CD4-positive, alpha-beta T cell (primary cell): ENCODE data around the gene MYO1E. TPM values are rescaled to one million over a fixed set of nuclear protein-coding genes. Genes with fewer than 3 reads are reported as not detected.

ENCODE experiments used
- ATAC-seq: fragments of 200-7000 bp; cut with Tn5 transposase; one replicate; pipeline ENCODE4 v1.10.0; 2022; ENCODE audit warnings: mild to moderate bottlenecking; ENCODE audit not compliant: poor library complexity
- CTCF ChIA-PET: fragments of 350-600 bp; sonication (Branson Sonifier 250); formaldehyde crosslinking; loops from one replicate; lab custom pipeline; 2021; ENCODE audit warnings: antibody characterized with exemption, inconsistent platforms; lab: Charles Lee
- POLR2A ChIA-PET: fragments of 350-600 bp; sonication (Branson Sonifier 250); formaldehyde crosslinking; loops from one replicate; lab custom pipeline; 2021; ENCODE audit warnings: antibody characterized with exemption, inconsistent platforms; lab: Charles Lee
- DNase-seq, 14 experiments: peaks; one replicate each; pipeline ENCODE4 v3.0.0-alpha.2; 2013 to 2020; ENCODE audit warnings: mixed read lengths in 2 of 14
- H3K27ac ChIP-seq, 2 donors: one replicate each; pipeline versions ENCODE4 v1.5.1 to v1.7.0; 2013; ENCODE audit warnings: low read length in 2 of 2, low read depth in 1 of 2, mild to moderate bottlenecking in 1 of 2
- H3K27me3 ChIP-seq, 2 experiments: 1 replicate in 1 of 2; 2 replicates in 1 of 2; pipeline versions ENCODE4 v1.6.1 to v1.7.0; 2013; ENCODE audit warnings: low read length in 2 of 2, control low read depth in 1 of 2, mild to moderate bottlenecking in 1 of 2, moderate library complexity in 1 of 2; ENCODE audit not compliant: insufficient read depth in 2 of 2, control insufficient read depth in 1 of 2
- H3K36me3 ChIP-seq: one replicate; pipeline ENCODE4 v1.6.1; 2013; ENCODE audit warnings: low read length, control low read depth; ENCODE audit not compliant: insufficient read depth
- H3K4me1 ChIP-seq: one replicate; pipeline ENCODE4 v1.6.1; 2013; ENCODE audit warnings: low read length, control low read depth; ENCODE audit not compliant: insufficient read depth
- H3K4me3 ChIP-seq: one replicate; pipeline ENCODE4 v1.5.1; 2013; ENCODE audit warnings: mild to moderate bottlenecking, low read length, moderate library complexity
- H3K9me3 ChIP-seq, 2 experiments: 1 replicate in 1 of 2; 2 replicates in 1 of 2; pipeline versions ENCODE4 v1.6.1 to v1.7.0; 2013; ENCODE audit warnings: low read length in 2 of 2, mild to moderate bottlenecking in 2 of 2, control low read depth in 1 of 2, moderate library complexity in 1 of 2; ENCODE audit not compliant: control insufficient read depth in 1 of 2, insufficient read depth in 1 of 2
- H3K27ac Mint-ChIP-seq: one replicate; pipeline ENCODE4 v1.8.0; 2020; ENCODE audit warnings: mixed read lengths
- H3K27me3 Mint-ChIP-seq: one replicate; pipeline ENCODE4 v1.8.0; 2021; ENCODE audit warnings: mixed read lengths
- H3K36me3 Mint-ChIP-seq: one replicate; pipeline ENCODE4 v1.8.0; 2021; ENCODE audit warnings: low read depth, mixed read lengths
- H3K4me1 Mint-ChIP-seq: one replicate; pipeline ENCODE4 v1.8.0; 2021; ENCODE audit warnings: low read depth, mixed read lengths
- H3K4me3 Mint-ChIP-seq: one replicate; pipeline ENCODE4 v1.8.0; 2020; ENCODE audit warnings: mild to moderate bottlenecking, mixed read lengths
- H3K9me3 Mint-ChIP-seq: one replicate; pipeline ENCODE4 v1.8.0; 2020; ENCODE audit warnings: mixed read lengths
- CTCF ChIP-seq: fragments of 200-600 bp; IDR thresholded peaks from one replicate; pipeline ENCODE4 v1.8.0; 2022; ENCODE audit warnings: antibody characterized with exemption, mild to moderate bottlenecking
- intact Hi-C, 2 experiments: fragments of 100-400 bp; cut with DNase I in 1 of 2; cut with micrococcal nuclease in 1 of 2; formaldehyde crosslinking; loops; one replicate each; pipeline versions ENCODE4 v1.15.1 to v1.9.0; 2023 to 2025; cut with DNase I, micrococcal nuclease
- total RNA-seq, 174 experiments: library from RNA in 2 of 174; stranded (reverse) in 2 of 174; gene quantifications; one replicate each; pipeline ENCODE4 v1.2.3 and lab custom pipeline; 2021 to 2026

Gene MYO1E
- total RNA-seq, 2 experiments from 2014 or later: 0.59 to 0.63 TPM

GRCh38 chr15:59367022-59367451, 5.6 kb downstream of the MYO1E start:
- no peaks in the 10 kb centered on the region for H3K36me3 Mint-ChIP-seq
- intact Hi-C loops: no loop called here
- POLR2A ChIA-PET: no interaction called here
- Histone ChIP-seq H3K9me3 (no peaks in the 10 kb centered on the region), H3K4me3 (no peak overlapping the region), H3K36me3 (no peaks in the 10 kb centered on the region), H3K27ac (no peak overlapping the region), H3K4me1 (peaks cover 5% of the 10 kb centered on the region), H3K27me3 (peaks cover 9 to 18% of the 10 kb centered on the region in 2 experiments)
- H3K27me3 Mint-ChIP-seq: peaks cover 42% of the 10 kb centered on the region
- no peaks in the 10 kb centered on the region for H3K9me3 Mint-ChIP-seq
- no peak for DNase-seq
- H3K4me1 Mint-ChIP-seq: peaks cover 10% of the 10 kb centered on the region
- H3K4me3 Mint-ChIP-seq: no peak overlapping the region
- CTCF ChIA-PET: interaction anchor here (0.5 kb wide), 1 partner anchor 82 kb away, joined by 3 read pairs; no protein-coding TSS in a partner anchor
- no peak for ATAC-seq
- no peak for TF ChIP-seq CTCF
- H3K27ac Mint-ChIP-seq: no peak overlapping the region

GRCh38 chr15:59366333-59367021, 6.2 kb downstream of the MYO1E start:
- CTCF ChIA-PET: interaction anchor here (0.5 kb wide), 1 partner anchor 83 kb away, joined by 3 read pairs; no protein-coding TSS in a partner anchor
- H3K27ac ChIP-seq: no peak overlapping the region

GRCh38 chr15:59364248-59364647, 8.4 kb downstream of the MYO1E start:
- Mint-ChIP-seq H3K4me3 (no peak overlapping the region), H3K9me3 (no peaks in the 10 kb centered on the region), H3K27ac (no peak overlapping the region), H3K27me3 (peaks cover 23% of the 10 kb centered on the region), H3K4me1 (no peaks in the 10 kb centered on the region), H3K36me3 (no peaks in the 10 kb centered on the region)
- CTCF ChIA-PET: no interaction called here
- peak in 2 of 14 experiments; percentile 25 to 27 for DNase-seq
- TF ChIP-seq CTCF: no peak
- no peak overlapping the region for H3K27ac ChIP-seq
- no peaks in the 10 kb centered on the region for H3K9me3 ChIP-seq
- intact Hi-C loops: no loop called here
- no peak for ATAC-seq
- H3K4me3 ChIP-seq: no peak overlapping the region
- no peaks in the 10 kb centered on the region for H3K36me3 ChIP-seq
- no peaks in the 10 kb centered on the region for H3K4me1 ChIP-seq
- no peaks in the 10 kb centered on the region for H3K27me3 ChIP-seq
- POLR2A ChIA-PET: no interaction called here

More at GRCh38 chr15:59366333-59367021, 6.2 kb downstream of the MYO1E start:
- Histone ChIP-seq H3K9me3 (no peaks in the 10 kb centered on the region), H3K4me3 (no peak overlapping the region), H3K27me3 (peaks cover 7 to 17% of the 10 kb centered on the region in 2 experiments), H3K36me3 (no peaks in the 10 kb centered on the region), H3K4me1 (peaks cover 2% of the 10 kb centered on the region)
- TF ChIP-seq CTCF: no peak
- intact Hi-C loops: no loop called here
- H3K36me3 Mint-ChIP-seq: no peaks in the 10 kb centered on the region
- H3K4me1 Mint-ChIP-seq: peaks cover 10% of the 10 kb centered on the region
- peaks cover 41% of the 10 kb centered on the region for H3K27me3 Mint-ChIP-seq
- no peak for DNase-seq
- no peak overlapping the region for H3K27ac Mint-ChIP-seq
- no peak for ATAC-seq
- POLR2A ChIA-PET: no interaction called here
- H3K9me3 Mint-ChIP-seq: no peaks in the 10 kb centered on the region
- H3K4me3 Mint-ChIP-seq: no peak overlapping the region
